Liver (tissue), 3 donors: Measurements from ENCODE around the gene DPP6.

Experiments
- CTCF ChIP-seq: fragments of 150-350 bp; IDR thresholded peaks from 2 replicates; pipeline ENCODE4 v1.5.1; 2017; ENCODE audit warnings: improper control_type of control experiment, low read depth, low read length; ENCODE audit not compliant: missing input control
- FOXA1 ChIP-seq: IDR thresholded peaks from 2 replicates; pipeline ENCODE4 v1.6.1; 2016; ENCODE audit warnings: antibody characterized with exemption
- JUND ChIP-seq, 2 donors: IDR thresholded peaks; 2 replicates each; pipeline ENCODE4 v1.6.1; 2016; ENCODE audit warnings: antibody characterized with exemption in 2 of 2
- RAD21 ChIP-seq, 2 donors: IDR thresholded peaks; 2 replicates each; pipeline ENCODE4 v1.6.1; 2016; ENCODE audit warnings: antibody characterized with exemption in 2 of 2, mild to moderate bottlenecking in 2 of 2
- REST ChIP-seq: IDR thresholded peaks from 2 replicates; pipeline ENCODE4 v1.6.1; 2016; ENCODE audit warnings: antibody characterized with exemption, mild to moderate bottlenecking
- SP1 ChIP-seq: IDR thresholded peaks from 2 replicates; pipeline ENCODE4 v1.6.1; 2018; ENCODE audit warnings: antibody characterized with exemption, mild to moderate bottlenecking
- TAF1 ChIP-seq: conservative IDR thresholded peaks from 2 replicates; pipeline ENCODE4 v1.6.1; 2016; ENCODE audit warnings: antibody characterized with exemption, mild to moderate bottlenecking
- donor health status: healthy.
- donor health status: healthy.

GRCh38 chr7:154857240-154857639, 805.0 kb downstream of the DPP6 start:
- TF ChIP-seq CTCF (no peak), SP1 (no peak), REST (no peak), FOXA1 (no peak), JUND (IDR thresholded peaks at IDR 0.05) (no peak), RAD21 (IDR thresholded peaks at IDR 0.05) (no peak), TAF1 (no peak)
